Small intestine (tissue), 7 donors: ENCODE results near the gene ROCK2. TPM values are rescaled to one million over a fixed set of nuclear protein-coding genes. Genes with fewer than 3 reads are reported as not detected.

Experiments
- DNase-seq, 2 donors: peaks; one replicate each; pipeline versions ENCODE4 v3.0.0 to v3.0.0-alpha.2; 2013
- FAIRE-seq: peaks from 2 replicates; lab custom pipeline; 2012; peaks lifted over from hg19 to GRCh38; lab: Jason Lieb, UNC
- H3K27ac ChIP-seq, 3 donors: one replicate each; pipeline ENCODE4 v1.5.1; 2013; ENCODE audit warnings: low read length in 2 of 3, mild to moderate bottlenecking in 2 of 3, control low read depth in 1 of 3, inconsistent platforms in 1 of 3, low read depth in 1 of 3, moderate library complexity in 1 of 3
- H3K27me3 ChIP-seq, 3 donors: one replicate each; pipeline ENCODE4 v1.6.1; 2013; ENCODE audit warnings: low read length in 3 of 3, inconsistent platforms in 1 of 3; ENCODE audit not compliant: control insufficient read depth in 3 of 3, insufficient read depth in 3 of 3
- H3K36me3 ChIP-seq, 3 donors: one replicate each; pipeline ENCODE4 v1.6.1; 2013; ENCODE audit warnings: low read length in 3 of 3, inconsistent platforms in 1 of 3, low read depth in 1 of 3, mild to moderate bottlenecking in 1 of 3, moderate library complexity in 1 of 3; ENCODE audit not compliant: control insufficient read depth in 3 of 3, insufficient read depth in 2 of 3
- H3K4me1 ChIP-seq, 3 donors: one replicate each; pipeline ENCODE4 v1.6.1; 2013; ENCODE audit warnings: low read length in 2 of 3, inconsistent platforms in 1 of 3, low read depth in 1 of 3, mild to moderate bottlenecking in 1 of 3, moderate library complexity in 1 of 3; ENCODE audit not compliant: control insufficient read depth in 3 of 3, insufficient read depth in 2 of 3
- H3K4me3 ChIP-seq, 3 donors: one replicate each; pipeline ENCODE4 v1.5.1; 2013; ENCODE audit warnings: low read length in 3 of 3, control low read depth in 1 of 3, inconsistent platforms in 1 of 3, low read depth in 1 of 3, mild to moderate bottlenecking in 1 of 3, moderate library complexity in 1 of 3
- H3K9me3 ChIP-seq, 2 donors: one replicate each; pipeline ENCODE4 v1.6.1; 2013; ENCODE audit warnings: low read depth in 1 of 2, low read length in 1 of 2; ENCODE audit not compliant: control insufficient read depth in 2 of 2, insufficient read depth in 1 of 2
- WGBS, 3 donors: extraction: QIAGEN DNeasy Blood & Tissue Kit; methylation state at CpG; one replicate each; pipeline ENCODE4 v1.1.7; 2013; 5-methylcytosine and 5-hydroxymethylcytosine counted together
- polyA plus RNA-seq, 4 donors: library from polyadenylated mRNA; stranded (reverse) in 3 of 4; unstranded in 1 of 4; fragments of 200-250 nt in 3 of 4; fragments of 120-200 nt in 1 of 4; gene quantifications; one replicate each; pipeline versions ENCODE4 v1.2.1 to v1.2.3, GENCODE V29; 2013
- donor health status: healthy with polysubstance abuse.
- donor health status: control.
- donor health status: control.
- donor health status: Bipolar disorder and iron deficiency.
- donor health status: healthy.

The ROCK2 gene
- polyA plus RNA-seq, 4 donors = 12.0 to 53.2 (median 16.0) TPM

- Histone ChIP-seq H3K27ac (no peak overlapping the region), H3K9me3 (no peaks in the 10 kb centered on the region), H3K27me3 (no peaks in the 10 kb centered on the region), H3K4me3 (no peak overlapping the region), H3K36me3 (no peaks in the 10 kb centered on the region), H3K4me1 (peaks cover 0 to 2% (median 0%) of the 10 kb centered on the region in 3 donors)
- WGBS, 3 donors = 96 to 97% (median 97%) methylated on average over 17 of the region's 17 CpGs
- DNase-seq = no peak
- FAIRE-seq = no peak
Measured at GRCh38 chr2:11320698-11321492, 23.5 kb downstream of the ROCK2 start.

GRCh38 chr2:11319939-11320338 lies 24.5 kb downstream of the ROCK2 start:
- Histone ChIP-seq H3K4me1 (no peaks in the 10 kb centered on the region), H3K9me3 (no peaks in the 10 kb centered on the region), H3K27me3 (no peaks in the 10 kb centered on the region), H3K4me3 (no peak overlapping the region), H3K36me3 (no peaks in the 10 kb centered on the region), H3K27ac (no peak overlapping the region)
- DNase-seq (no peak), FAIRE-seq (no peak)

- no peaks in the 10 kb centered on the region for H3K36me3 ChIP-seq
- FAIRE-seq (peak; percentile 75), DNase-seq (no peak)
- peaks cover 0 to 1% (median 0%) of the 10 kb centered on the region in 3 donors for H3K4me1 ChIP-seq
- H3K9me3 ChIP-seq = no peaks in the 10 kb centered on the region
- no peak overlapping the region for H3K4me3 ChIP-seq
- H3K27ac ChIP-seq = no peak overlapping the region
- H3K27me3 ChIP-seq = no peaks in the 10 kb centered on the region
- 89 to 100% (median 90%) methylated on average over 1 of the region's 1 CpG for WGBS, 3 donors
Measured at GRCh38 chr2:11315074-11315705, 29.2 kb downstream of the ROCK2 start.

- no peak for FAIRE-seq
- Histone ChIP-seq H3K9me3 (no peaks in the 10 kb centered on the region), H3K4me3 (no peak overlapping the region), H3K27me3 (no peaks in the 10 kb centered on the region), H3K27ac (no peak overlapping the region), H3K4me1 (peaks cover 0 to 3% (median 0%) of the 10 kb centered on the region in 3 donors), H3K36me3 (no peaks in the 10 kb centered on the region)
- WGBS, 3 donors = 94 to 100% (median 100%) methylated on average over 1 of the region's 1 CpG
- DNase-seq = no peak
Measured at GRCh38 chr2:11314487-11314886, 29.9 kb downstream of the ROCK2 start.

- no peaks in the 10 kb centered on the region for H3K9me3 ChIP-seq
- no peak overlapping the region for H3K27ac ChIP-seq
- FAIRE-seq = no peak
- DNase-seq = no peak
- H3K4me3 ChIP-seq = no peak overlapping the region
- peaks cover 0 to 3% (median 0%) of the 10 kb centered on the region in 3 donors for H3K4me1 ChIP-seq
- H3K36me3 ChIP-seq = no peaks in the 10 kb centered on the region
- H3K27me3 ChIP-seq = no peaks in the 10 kb centered on the region
- WGBS, 3 donors = 87 to 95% (median 92%) methylated on average over 6 of the region's 6 CpGs
Measured at GRCh38 chr2:11312770-11313471, 31.5 kb downstream of the ROCK2 start.

GRCh38 chr2:11311543-11311942 lies 32.9 kb downstream of the ROCK2 start:
- Histone ChIP-seq H3K36me3 (no peaks in the 10 kb centered on the region), H3K4me3 (no peak overlapping the region), H3K27me3 (no peaks in the 10 kb centered on the region), H3K4me1 (peaks cover 0 to 6% (median 2%) of the 10 kb centered on the region in 3 donors), H3K27ac (no peak overlapping the region), H3K9me3 (no peaks in the 10 kb centered on the region)
- DNase-seq (no peak), FAIRE-seq (no peak)
- 77 to 83% (median 81%) methylated on average over 7 of the region's 7 CpGs for WGBS, 3 donors

GRCh38 chr2:11310212-11310611 lies 34.2 kb downstream of the ROCK2 start:
- no peaks in the 10 kb centered on the region for H3K27me3 ChIP-seq
- FAIRE-seq = no peak
- peak in 1 of 2 donors; percentile 65 for DNase-seq
- peaks cover 2 to 12% (median 5%) of the 10 kb centered on the region in 3 donors for H3K4me1 ChIP-seq
- no peak overlapping the region for H3K4me3 ChIP-seq
- no peaks in the 10 kb centered on the region for H3K9me3 ChIP-seq
- WGBS, 3 donors = 25 to 44% (median 33%) methylated on average over 5 of the region's 5 CpGs
- peak overlapping the region in 1 of 3 donors; percentile 38 for H3K27ac ChIP-seq
- H3K36me3 ChIP-seq = no peaks in the 10 kb centered on the region

- peaks cover 2 to 12% (median 6%) of the 10 kb centered on the region in 3 donors for H3K4me1 ChIP-seq
- H3K27ac ChIP-seq = peak overlapping the region in 1 of 3 donors; percentile 38
- H3K4me3 ChIP-seq = no peak overlapping the region
- no peaks in the 10 kb centered on the region for H3K36me3 ChIP-seq
- FAIRE-seq = no peak
- H3K27me3 ChIP-seq = no peaks in the 10 kb centered on the region
- WGBS, 3 donors = 85 to 93% (median 91%) methylated on average over 5 of the region's 5 CpGs
- no peak for DNase-seq
- H3K9me3 ChIP-seq = no peaks in the 10 kb centered on the region
Measured at GRCh38 chr2:11309706-11310105, 34.7 kb downstream of the ROCK2 start.
